T-helper 1 cell treated with Interleukin-12 subunit alpha and Interleukin-12 subunit beta and Interleukin-4 antibody, amounts not matched to agents 30 μg/mL and 1 μg/mL, for 36 hours (primary cell): ENCODE results near the gene HDGFL3.
"Not testable (repeated sequence)": the region's sequence is repeated elsewhere in the genome, so short reads cannot be mapped to it uniquely, and the experiment has no call there.

ENCODE experiments used
- H3K27ac Mint-ChIP-seq: one replicate; pipeline ENCODE4 v1.8.0; 2021; ENCODE audit warnings: mild to moderate bottlenecking, mixed read lengths
- H3K27me3 Mint-ChIP-seq: one replicate; pipeline ENCODE4 v1.8.0; 2021; ENCODE audit warnings: low read depth, mixed read lengths
- H3K36me3 Mint-ChIP-seq: one replicate; pipeline ENCODE4 v1.8.0; 2021; ENCODE audit warnings: low read depth, mixed read lengths
- H3K4me1 Mint-ChIP-seq: one replicate; pipeline ENCODE4 v1.8.0; 2021; ENCODE audit warnings: low read depth, mixed read lengths
- H3K4me3 Mint-ChIP-seq: one replicate; pipeline ENCODE4 v1.8.0; 2021; ENCODE audit warnings: mild to moderate bottlenecking, moderate library complexity, mixed read lengths
- H3K9me3 Mint-ChIP-seq: one replicate; pipeline ENCODE4 v1.8.0; 2021; ENCODE audit warnings: mixed read lengths

Gene HDGFL3

DNA sequence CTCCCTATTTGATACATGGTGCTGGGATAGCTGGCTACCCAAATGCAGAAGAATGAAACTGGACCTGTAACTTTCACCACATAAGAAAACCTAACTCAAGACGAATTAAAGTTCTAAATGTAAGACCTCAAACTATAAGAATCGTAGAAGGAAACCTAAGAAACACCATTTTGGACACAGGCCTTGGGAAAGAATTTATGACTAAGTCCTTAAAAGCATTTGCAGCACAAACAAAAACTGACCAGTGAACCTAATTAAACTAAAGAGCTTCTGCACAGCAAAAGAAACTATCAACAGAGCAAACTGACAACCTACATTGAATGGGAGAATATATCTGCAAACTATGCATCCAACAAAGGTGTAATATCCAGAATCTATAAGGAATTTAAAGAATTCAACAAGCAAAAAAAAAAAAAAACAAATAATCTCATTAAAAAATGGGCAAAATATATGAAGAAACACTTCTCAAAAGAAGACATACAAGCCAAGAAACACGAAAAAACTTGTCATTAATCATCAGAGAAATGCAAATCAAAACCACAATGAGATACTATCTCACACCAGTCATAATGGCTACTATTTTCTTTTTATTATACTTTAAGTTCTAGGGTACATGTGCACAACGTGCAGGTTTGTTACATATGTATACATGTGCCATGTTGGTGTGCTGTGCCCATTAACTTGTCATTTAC is 37.0 kb downstream of the HDGFL3 start:
- H3K4me3 Mint-ChIP-seq, result no peak overlapping the region
- no peak overlapping the region for H3K27ac Mint-ChIP-seq
- H3K27me3 Mint-ChIP-seq, result peaks cover 38% of the 10 kb centered on the region
- H3K36me3 Mint-ChIP-seq, result peaks cover 53% of the 10 kb centered on the region
- H3K9me3 Mint-ChIP-seq, result peaks cover 42% of the 10 kb centered on the region
- H3K4me1 Mint-ChIP-seq, result peaks cover 34% of the 10 kb centered on the region

DNA sequence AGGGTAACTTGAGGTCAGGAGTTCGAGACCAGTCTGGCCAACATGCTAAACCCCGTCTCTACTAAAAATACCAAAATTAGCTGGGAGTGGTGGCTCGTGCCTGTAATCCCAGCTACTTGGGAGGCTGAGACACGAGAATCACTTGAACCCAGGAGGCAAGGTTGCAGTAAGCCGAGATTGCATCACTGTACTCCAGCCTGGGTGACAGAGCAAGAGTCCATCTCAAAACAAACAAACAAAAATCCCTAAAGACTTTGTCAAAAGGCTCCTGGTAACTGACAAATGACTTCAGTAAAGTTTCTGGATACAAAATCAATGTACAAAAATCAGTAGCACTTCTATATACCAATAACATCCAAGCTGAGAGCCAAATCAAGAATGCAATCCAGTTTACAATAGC is 38.0 kb downstream of the HDGFL3 start:
- H3K27ac Mint-ChIP-seq, result not testable (repeated sequence)
- peaks cover 46% of the 10 kb centered on the region for H3K9me3 Mint-ChIP-seq

DNA sequence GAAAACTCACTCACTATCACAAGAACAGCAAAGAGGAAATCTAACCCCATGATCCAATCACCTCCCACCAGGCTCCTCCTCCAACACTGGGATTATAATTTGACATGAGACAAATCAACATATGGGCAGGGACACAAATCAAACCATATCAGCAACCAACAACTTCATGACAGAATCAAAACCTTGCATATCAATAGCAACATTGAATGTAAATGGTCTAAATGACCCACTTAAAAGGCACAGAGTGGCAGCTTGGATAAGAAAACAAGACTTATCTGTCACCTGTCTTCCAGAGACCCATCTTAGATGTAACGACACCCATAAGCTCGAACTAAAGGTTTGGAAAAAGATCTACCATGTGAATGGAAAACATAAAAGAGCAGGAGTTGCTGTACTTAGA is 40.8 kb downstream of the HDGFL3 start:
- H3K27ac Mint-ChIP-seq, result peak overlapping the region; percentile 41
- peaks cover 53% of the 10 kb centered on the region for H3K4me1 Mint-ChIP-seq
- peaks cover 53% of the 10 kb centered on the region for H3K36me3 Mint-ChIP-seq
- peaks cover 46% of the 10 kb centered on the region for H3K9me3 Mint-ChIP-seq
- H3K4me3 Mint-ChIP-seq, result no peak overlapping the region
- peaks cover 23% of the 10 kb centered on the region for H3K27me3 Mint-ChIP-seq

More for the DNA sequence above, 38.0 kb downstream of the HDGFL3 start:
- Mint-ChIP-seq H3K36me3 (peaks cover 54% of the 10 kb centered on the region), H3K27me3 (peaks cover 31% of the 10 kb centered on the region), H3K4me1 (peaks cover 38% of the 10 kb centered on the region)
- not testable (repeated sequence) for H3K4me3 Mint-ChIP-seq

DNA sequence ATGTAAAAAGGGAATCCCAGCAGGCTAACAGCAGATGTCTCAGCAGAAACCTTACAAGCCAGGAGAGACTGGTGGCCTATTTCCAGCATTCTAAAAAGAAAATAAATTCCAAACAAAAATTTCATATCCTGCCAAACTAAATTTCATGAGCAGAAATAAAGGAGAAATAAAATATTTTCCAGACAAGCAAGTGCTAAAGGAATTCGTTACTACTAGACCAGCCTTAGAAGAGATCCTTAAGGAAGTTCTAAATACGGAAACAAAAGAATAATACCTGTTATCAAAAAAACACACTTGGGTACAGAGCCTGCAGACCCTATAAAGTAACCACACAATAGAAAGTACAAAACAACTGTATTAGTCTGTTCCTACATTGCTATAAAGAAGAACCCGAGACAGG is 41.4 kb downstream of the HDGFL3 start:
- H3K4me3 Mint-ChIP-seq, result no peak overlapping the region
- no peak overlapping the region for H3K27ac Mint-ChIP-seq
- peaks cover 23% of the 10 kb centered on the region for H3K27me3 Mint-ChIP-seq
- H3K4me1 Mint-ChIP-seq, result peaks cover 53% of the 10 kb centered on the region
- peaks cover 46% of the 10 kb centered on the region for H3K9me3 Mint-ChIP-seq
- H3K36me3 Mint-ChIP-seq, result peaks cover 50% of the 10 kb centered on the region

DNA sequence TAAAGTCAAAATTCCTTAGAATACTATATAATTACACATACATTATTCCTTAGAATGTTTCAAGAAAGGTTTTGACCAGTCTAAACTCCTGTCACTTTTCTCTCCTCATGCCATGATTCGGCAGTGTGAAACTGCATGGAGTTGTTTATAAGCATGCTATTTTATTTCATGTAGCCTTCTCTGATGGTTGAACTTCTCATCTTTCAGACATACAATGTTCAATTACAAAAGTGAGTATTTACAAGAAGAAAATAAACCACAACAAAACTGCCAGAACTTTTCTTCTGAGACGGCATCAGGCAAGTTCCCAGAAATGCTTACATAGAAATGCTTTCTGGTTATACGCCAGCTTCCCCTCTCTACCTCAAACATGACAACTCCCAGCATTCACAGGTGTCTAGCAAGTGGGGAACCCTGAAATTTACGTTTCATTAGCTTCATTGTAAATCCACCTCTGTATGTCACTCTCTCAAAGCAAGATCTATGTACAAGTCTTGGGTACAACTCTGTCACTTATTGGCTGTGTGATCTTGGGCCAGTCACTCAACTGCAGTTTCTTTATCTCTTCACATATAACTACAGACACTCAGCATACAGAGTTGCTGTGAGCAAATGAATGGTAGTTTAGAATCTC is 42.7 kb downstream of the HDGFL3 start:
- H3K27ac Mint-ChIP-seq, result peak overlapping the region; percentile 85
- peaks cover 47% of the 10 kb centered on the region for H3K4me1 Mint-ChIP-seq
- H3K4me3 Mint-ChIP-seq, result peak overlapping the region; percentile 60
- peaks cover 43% of the 10 kb centered on the region for H3K36me3 Mint-ChIP-seq
- H3K27me3 Mint-ChIP-seq, result peaks cover 15% of the 10 kb centered on the region
- H3K9me3 Mint-ChIP-seq, result peaks cover 38% of the 10 kb centered on the region

DNA sequence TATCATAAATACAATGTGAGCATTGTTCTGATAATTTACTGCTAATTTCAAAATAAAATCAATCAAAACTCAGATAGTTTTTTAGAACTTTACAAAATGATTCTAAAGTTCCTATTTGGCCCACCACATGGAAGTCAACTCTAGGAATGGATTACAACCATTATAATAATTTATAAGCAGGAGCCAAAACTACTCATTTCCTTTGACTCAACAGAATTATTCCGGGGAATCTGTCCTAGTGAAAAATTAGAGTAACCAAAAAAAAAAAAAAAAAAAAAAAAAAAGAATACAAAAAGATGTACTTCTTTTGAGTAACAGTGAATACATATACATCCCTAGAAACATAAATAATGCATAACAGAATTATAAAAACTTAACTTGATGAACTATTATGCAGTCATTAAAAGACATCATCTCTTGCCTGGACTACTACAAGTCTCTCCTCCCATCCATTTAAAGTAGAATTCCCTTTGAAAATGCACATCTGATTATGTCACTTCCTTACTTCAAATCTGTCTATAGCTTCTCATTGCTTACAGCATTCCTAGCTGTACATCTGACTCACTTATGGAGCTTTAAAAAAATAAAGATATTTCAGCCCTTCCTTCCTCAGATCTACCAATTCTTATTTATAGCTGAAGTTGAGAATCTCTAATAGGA is 43.4 kb downstream of the HDGFL3 start:
- Mint-ChIP-seq H3K27me3 (peaks cover 18% of the 10 kb centered on the region), H3K9me3 (peaks cover 36% of the 10 kb centered on the region), H3K4me3 (peak overlapping the region; percentile 60), H3K36me3 (peaks cover 46% of the 10 kb centered on the region), H3K4me1 (peaks cover 50% of the 10 kb centered on the region), H3K27ac (peak overlapping the region; percentile 85)

DNA sequence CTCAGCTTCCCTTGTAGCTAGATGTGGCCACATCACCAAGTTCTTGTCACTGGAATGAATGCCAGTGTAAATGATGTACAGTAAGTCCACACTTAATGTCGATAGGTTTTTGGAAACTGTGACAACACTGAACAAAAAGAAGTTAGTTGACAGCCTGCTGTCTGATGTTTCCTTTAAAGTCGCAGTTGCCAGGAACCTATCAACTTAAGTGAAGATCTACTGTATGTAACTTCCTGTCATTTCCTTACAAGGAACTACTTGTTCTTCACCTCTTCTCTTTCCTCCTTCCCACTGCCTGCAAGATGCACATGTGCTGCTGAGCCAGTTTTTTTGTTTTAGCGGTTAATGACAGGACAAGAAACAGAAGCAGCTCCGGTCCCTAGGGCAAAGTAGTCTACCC is 44.6 kb downstream of the HDGFL3 start:
- H3K27ac Mint-ChIP-seq, result peak overlapping the region; percentile 83
- peak overlapping the region; percentile 64 for H3K4me3 Mint-ChIP-seq
- peaks cover 41% of the 10 kb centered on the region for H3K4me1 Mint-ChIP-seq
- H3K36me3 Mint-ChIP-seq, result peaks cover 36% of the 10 kb centered on the region
- H3K9me3 Mint-ChIP-seq, result peaks cover 24% of the 10 kb centered on the region
- peaks cover 14% of the 10 kb centered on the region for H3K27me3 Mint-ChIP-seq

DNA sequence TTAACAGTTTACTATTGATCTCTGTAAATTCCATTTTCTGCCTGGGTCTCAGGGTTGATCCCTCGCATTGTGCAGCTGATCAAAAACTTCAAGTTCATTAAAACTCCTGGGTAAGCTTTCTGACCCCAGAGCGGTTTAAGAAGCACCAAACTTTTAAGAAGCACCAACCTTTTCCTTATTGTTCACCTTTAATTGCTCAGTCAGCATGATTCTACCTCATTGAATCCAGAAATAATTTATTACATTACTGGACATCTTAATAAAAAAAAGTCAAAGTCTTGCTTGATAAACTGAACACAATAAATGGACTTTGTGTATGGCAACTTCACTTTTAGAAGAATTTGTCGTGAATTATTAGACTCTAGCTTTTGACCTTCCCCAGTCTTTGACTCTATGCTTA is 46.9 kb downstream of the HDGFL3 start:
- H3K27ac Mint-ChIP-seq, result no peak overlapping the region
- peaks cover 39% of the 10 kb centered on the region for H3K4me1 Mint-ChIP-seq
- H3K27me3 Mint-ChIP-seq, result peaks cover 5% of the 10 kb centered on the region
- no peak overlapping the region for H3K4me3 Mint-ChIP-seq
- H3K9me3 Mint-ChIP-seq, result peaks cover 5% of the 10 kb centered on the region
- H3K36me3 Mint-ChIP-seq, result peaks cover 25% of the 10 kb centered on the region

DNA sequence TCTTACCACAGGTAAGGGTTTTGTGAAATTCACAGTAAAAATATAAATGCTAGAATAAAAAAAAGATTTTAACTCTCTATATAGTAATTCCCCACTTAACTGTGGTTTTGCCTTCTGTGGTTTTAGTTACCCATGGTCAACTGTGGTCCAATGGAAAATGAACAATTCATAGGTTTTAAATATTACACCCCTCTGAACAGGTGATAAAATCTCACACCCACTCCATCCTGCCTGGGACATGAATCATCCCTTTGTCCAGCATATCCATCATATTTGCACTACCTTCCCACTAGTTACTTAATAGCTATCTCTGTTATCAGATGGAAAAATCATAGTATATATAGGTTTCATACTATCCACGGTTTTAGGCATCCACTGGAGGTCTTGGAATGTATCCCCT is 49.2 kb downstream of the HDGFL3 start:
- H3K27me3 Mint-ChIP-seq, result peaks cover 5% of the 10 kb centered on the region
- H3K4me3 Mint-ChIP-seq, result no peak overlapping the region
- peaks cover 25% of the 10 kb centered on the region for H3K36me3 Mint-ChIP-seq
- peaks cover 21% of the 10 kb centered on the region for H3K4me1 Mint-ChIP-seq
- H3K9me3 Mint-ChIP-seq, result no peaks in the 10 kb centered on the region
- H3K27ac Mint-ChIP-seq, result no peak overlapping the region

DNA sequence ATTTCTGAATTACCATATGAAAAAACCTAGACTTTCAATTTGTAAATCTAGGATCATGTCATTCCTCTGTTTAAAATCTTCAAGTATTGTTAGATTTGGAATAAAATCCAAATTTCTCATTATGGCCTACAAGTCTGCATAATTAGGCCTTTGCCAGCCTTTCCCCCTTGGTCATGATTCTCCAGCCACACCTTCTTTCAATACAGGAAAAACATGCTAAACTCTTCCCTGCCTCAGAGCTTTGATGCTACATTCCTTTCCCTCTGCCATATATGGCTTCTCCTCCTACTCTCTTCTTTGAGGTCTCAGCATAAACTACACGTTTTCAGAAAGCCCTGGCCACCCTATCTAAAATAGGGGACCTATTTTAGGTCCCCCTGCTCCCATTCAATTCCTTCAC is 51.7 kb downstream of the HDGFL3 start:
- Mint-ChIP-seq H3K27ac (no peak overlapping the region), H3K4me3 (no peak overlapping the region), H3K4me1 (peaks cover 12% of the 10 kb centered on the region), H3K27me3 (peaks cover 5% of the 10 kb centered on the region), H3K36me3 (peaks cover 26% of the 10 kb centered on the region), H3K9me3 (no peaks in the 10 kb centered on the region)

DNA sequence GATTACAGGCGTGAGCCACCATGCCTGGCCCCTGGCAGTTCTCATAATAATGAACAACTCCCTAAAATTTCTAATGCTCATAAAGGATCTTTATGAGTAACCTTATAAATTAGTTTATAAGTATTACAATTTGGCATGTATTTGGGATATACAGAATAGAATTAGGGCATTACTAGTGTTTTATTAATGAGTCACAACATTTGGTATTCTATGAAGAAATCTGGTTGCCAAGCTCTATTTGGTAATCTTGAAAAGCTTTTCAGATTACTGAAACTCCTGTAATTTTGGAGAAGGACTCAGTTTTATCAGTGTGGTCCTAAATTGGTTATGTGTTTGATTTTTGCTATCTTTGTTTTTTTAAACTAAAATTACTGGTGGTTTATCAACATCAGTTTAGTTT is 54.3 kb downstream of the HDGFL3 start:
- Mint-ChIP-seq H3K4me3 (no peak overlapping the region), H3K4me1 (peaks cover 8% of the 10 kb centered on the region), H3K36me3 (peaks cover 35% of the 10 kb centered on the region), H3K9me3 (no peaks in the 10 kb centered on the region), H3K27ac (no peak overlapping the region), H3K27me3 (peaks cover 12% of the 10 kb centered on the region)

DNA sequence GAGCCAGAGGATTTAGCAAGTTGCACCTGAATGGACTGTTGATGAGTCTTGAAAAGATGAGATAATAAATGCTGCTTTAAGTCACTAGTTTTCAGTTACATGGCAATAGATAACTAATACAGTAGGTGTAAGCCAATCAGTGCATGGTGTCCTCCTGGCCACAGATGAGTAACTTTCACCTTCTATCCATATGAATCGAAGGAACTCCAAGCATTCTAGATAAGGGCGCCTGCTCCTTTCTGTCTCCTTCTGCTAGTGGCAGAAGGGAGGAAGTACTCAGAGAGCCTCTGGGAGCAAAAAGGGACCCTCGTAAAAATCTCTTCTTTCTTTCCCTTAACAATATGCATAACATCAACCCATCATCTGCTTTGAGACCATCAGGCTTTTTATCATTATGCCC is 62.9 kb downstream of the HDGFL3 start:
- Mint-ChIP-seq H3K36me3 (peaks cover 40% of the 10 kb centered on the region), H3K4me3 (no peak overlapping the region), H3K4me1 (no peaks in the 10 kb centered on the region), H3K27me3 (peaks cover 7% of the 10 kb centered on the region), H3K27ac (no peak overlapping the region), H3K9me3 (peaks cover 4% of the 10 kb centered on the region)

DNA sequence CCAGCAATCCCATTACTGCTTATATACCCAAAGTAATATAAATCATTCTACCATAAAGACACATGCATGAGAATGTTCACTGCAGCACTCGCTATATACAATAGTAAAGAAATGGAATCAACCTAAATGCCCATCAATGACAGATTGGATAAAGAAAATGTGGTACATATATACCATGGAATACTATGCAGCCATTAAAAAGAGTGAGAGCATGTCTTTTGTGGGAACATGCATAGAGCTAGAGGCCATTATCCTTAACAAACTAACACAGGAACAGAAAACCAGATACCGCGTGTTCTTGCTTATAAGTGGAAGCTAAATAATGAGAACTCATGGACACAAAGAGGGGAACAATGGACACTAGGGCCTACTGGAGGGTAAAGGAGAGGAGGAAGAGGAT is 65.5 kb downstream of the HDGFL3 start:
- not testable (repeated sequence) for H3K4me1 Mint-ChIP-seq, H3K27ac Mint-ChIP-seq, H3K27me3 Mint-ChIP-seq, H3K9me3 Mint-ChIP-seq, H3K4me3 Mint-ChIP-seq
- peaks cover 32% of the 10 kb centered on the region for H3K36me3 Mint-ChIP-seq

DNA sequence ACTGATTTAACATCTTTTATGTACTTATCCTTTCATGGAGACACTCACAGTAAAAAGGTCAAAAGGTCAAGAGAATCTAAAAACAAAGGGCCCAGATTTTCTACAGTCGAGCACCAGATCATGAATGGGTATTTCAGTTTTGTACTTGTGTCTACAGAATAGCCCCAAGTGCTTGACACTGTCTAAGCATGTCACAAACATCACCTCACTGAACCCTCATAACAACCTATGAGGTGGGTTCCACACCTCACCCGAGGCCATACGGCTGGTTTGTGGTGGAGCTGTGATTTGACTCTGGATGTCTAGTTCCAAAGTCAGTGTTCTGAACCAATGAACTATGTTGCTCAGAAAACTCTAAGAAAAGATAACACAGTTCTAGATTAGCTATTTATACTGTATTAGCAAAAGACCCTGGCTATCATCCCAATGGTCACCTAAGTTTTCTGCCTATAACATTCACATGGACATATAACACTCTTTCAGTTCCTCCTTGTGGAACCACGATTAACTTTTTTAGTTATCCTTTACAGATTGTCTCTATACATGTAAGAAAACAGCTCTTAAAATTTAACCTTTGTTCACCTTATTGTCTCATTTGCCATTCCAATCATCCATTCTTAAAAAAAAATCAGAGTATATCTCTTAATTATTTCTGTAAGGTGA is 74.6 kb downstream of the HDGFL3 start:
- H3K4me3 Mint-ChIP-seq, result no peak overlapping the region
- no peaks in the 10 kb centered on the region for H3K9me3 Mint-ChIP-seq
- H3K27ac Mint-ChIP-seq, result no peak overlapping the region
- no peaks in the 10 kb centered on the region for H3K4me1 Mint-ChIP-seq
- H3K27me3 Mint-ChIP-seq, result no peaks in the 10 kb centered on the region
- peaks cover 28% of the 10 kb centered on the region for H3K36me3 Mint-ChIP-seq
